Activated naive CD4-positive, alpha-beta T cell treated with anti-CD3 and anti-CD28 coated beads, Interleukin-2, amount 50 U/mL, for 24 hours (primary cell): ENCODE data around the gene ZP2.
A peak's percentile ranks its signal among the peaks of the same experiment; 100 is the strongest.
"Not testable (repeated sequence)": the region's sequence is repeated elsewhere in the genome, so short reads cannot be mapped to it uniquely, and the experiment has no call there.

Experiments
- H3K27ac Mint-ChIP-seq: one replicate; pipeline ENCODE4 v1.8.0; 2021; ENCODE audit warnings: mild to moderate bottlenecking, mixed read lengths
- H3K27me3 Mint-ChIP-seq: one replicate; pipeline ENCODE4 v1.8.0; 2021; ENCODE audit warnings: mixed read lengths
- H3K36me3 Mint-ChIP-seq: one replicate; pipeline ENCODE4 v1.8.0; 2021; ENCODE audit warnings: mixed read lengths
- H3K4me1 Mint-ChIP-seq: one replicate; pipeline ENCODE4 v1.8.0; 2021; ENCODE audit warnings: mixed read lengths
- H3K4me3 Mint-ChIP-seq: one replicate; pipeline ENCODE4 v1.8.0; 2021; ENCODE audit warnings: mild to moderate bottlenecking, mixed read lengths
- H3K9me3 Mint-ChIP-seq: one replicate; pipeline ENCODE4 v1.8.0; 2021; ENCODE audit warnings: mixed read lengths

ZP2 gene

GRCh38 chr16:21167929-21168602 lies 43.3 kb downstream of the ZP2 start:
- Mint-ChIP-seq H3K4me3 (no peak overlapping the region), H3K36me3 (peaks cover 14% of the 10 kb centered on the region), H3K27ac (no peak overlapping the region), H3K27me3 (no peaks in the 10 kb centered on the region), H3K9me3 (no peaks in the 10 kb centered on the region), H3K4me1 (no peaks in the 10 kb centered on the region)

DNA sequence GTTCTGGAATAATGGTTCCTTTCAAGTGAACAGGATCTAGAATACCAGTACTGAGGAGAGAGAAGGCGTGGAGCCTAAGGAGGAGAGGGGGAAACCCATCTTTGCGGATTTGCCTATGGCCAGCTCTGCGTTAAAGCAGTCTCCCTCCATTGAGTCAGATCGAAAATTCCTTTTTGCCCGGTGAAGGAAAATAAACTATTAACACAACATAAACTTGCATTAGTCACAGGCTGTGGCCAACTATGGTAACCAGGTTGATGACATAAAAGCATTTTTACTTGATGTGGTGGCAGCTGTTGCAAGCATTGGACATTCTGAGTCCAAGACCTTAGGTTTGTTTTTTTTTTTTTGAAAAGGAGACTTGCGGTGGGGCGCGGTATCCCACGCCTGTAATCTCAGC lies 44.0 kb downstream of the ZP2 start:
- Mint-ChIP-seq H3K36me3 (peaks cover 11% of the 10 kb centered on the region), H3K4me3 (no peak overlapping the region), H3K4me1 (no peaks in the 10 kb centered on the region), H3K27me3 (no peaks in the 10 kb centered on the region), H3K27ac (no peak overlapping the region), H3K9me3 (no peaks in the 10 kb centered on the region)

- no peaks in the 10 kb centered on the region for H3K27me3 Mint-ChIP-seq
- peaks cover 1% of the 10 kb centered on the region for H3K4me1 Mint-ChIP-seq
- no peaks in the 10 kb centered on the region for H3K9me3 Mint-ChIP-seq
- no peak overlapping the region for H3K4me3 Mint-ChIP-seq
- peaks cover 11% of the 10 kb centered on the region for H3K36me3 Mint-ChIP-seq
- no peak overlapping the region for H3K27ac Mint-ChIP-seq
Measured at GRCh38 chr16:21166561-21166961, 44.8 kb downstream of the ZP2 start.

- Mint-ChIP-seq H3K27me3 (no peaks in the 10 kb centered on the region), H3K4me3 (no peak overlapping the region), H3K36me3 (peaks cover 6% of the 10 kb centered on the region), H3K27ac (no peak overlapping the region), H3K4me1 (peaks cover 16% of the 10 kb centered on the region), H3K9me3 (no peaks in the 10 kb centered on the region)
Measured at GRCh38 chr16:21164521-21165168, 46.7 kb downstream of the ZP2 start.

DNA sequence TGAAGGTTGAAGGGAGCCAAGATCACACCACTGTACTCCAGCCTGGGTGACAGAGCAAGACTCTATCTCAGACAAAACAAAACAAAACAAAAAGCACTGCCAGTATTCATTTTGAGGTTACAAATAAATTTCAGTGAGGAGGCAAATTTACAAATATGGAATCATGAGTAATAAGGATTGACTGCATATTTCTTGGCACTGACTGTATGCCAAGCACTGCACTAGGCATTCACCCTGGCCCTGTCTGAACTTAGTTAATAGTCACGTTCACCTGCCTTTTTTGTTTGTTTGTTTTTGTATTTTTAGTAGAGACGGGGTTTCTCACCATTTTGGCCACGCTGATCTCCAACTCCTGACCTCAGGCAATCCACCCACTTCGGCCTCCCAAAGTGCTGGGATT lies 47.8 kb downstream of the ZP2 start:
- H3K4me3 Mint-ChIP-seq, result no peak overlapping the region
- peaks cover 6% of the 10 kb centered on the region for H3K36me3 Mint-ChIP-seq
- no peaks in the 10 kb centered on the region for H3K9me3 Mint-ChIP-seq
- H3K4me1 Mint-ChIP-seq, result peaks cover 24% of the 10 kb centered on the region
- H3K27ac Mint-ChIP-seq, result no peak overlapping the region
- H3K27me3 Mint-ChIP-seq, result no peaks in the 10 kb centered on the region

GRCh38 chr16:21162661-21163151 lies 48.7 kb downstream of the ZP2 start:
- no peak overlapping the region for H3K27ac Mint-ChIP-seq

DNA sequence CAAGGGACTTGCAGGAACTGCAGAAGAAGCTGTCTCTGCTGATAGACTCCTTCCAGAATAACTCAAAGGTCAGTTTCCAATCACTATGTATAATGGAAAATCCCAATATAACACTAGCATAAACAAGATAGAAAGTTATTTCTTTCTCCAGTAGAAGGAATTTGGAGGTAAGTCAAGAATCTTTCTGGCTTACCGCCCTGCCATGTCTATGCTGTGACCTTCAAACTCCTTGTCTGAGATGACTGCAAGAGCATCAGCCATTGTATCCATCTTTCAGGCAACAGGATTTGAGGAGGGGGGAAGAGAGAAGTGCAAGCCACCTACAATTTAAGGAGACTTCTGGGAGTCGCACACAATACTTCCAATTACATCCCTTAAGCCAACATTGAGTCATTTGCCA lies 50.2 kb downstream of the ZP2 start:
- Mint-ChIP-seq H3K36me3 (peaks cover 3% of the 10 kb centered on the region), H3K9me3 (no peaks in the 10 kb centered on the region), H3K4me3 (no peak overlapping the region), H3K4me1 (peaks cover 33% of the 10 kb centered on the region), H3K27ac (no peak overlapping the region), H3K27me3 (no peaks in the 10 kb centered on the region)

More at GRCh38 chr16:21162661-21163151, 48.7 kb downstream of the ZP2 start:
- Mint-ChIP-seq H3K4me1 (peaks cover 28% of the 10 kb centered on the region), H3K36me3 (peaks cover 6% of the 10 kb centered on the region), H3K4me3 (no peak overlapping the region), H3K27me3 (no peaks in the 10 kb centered on the region), H3K9me3 (no peaks in the 10 kb centered on the region)

- Mint-ChIP-seq H3K4me3 (no peak overlapping the region), H3K27me3 (no peaks in the 10 kb centered on the region), H3K4me1 (peaks cover 33% of the 10 kb centered on the region), H3K27ac (no peak overlapping the region), H3K9me3 (no peaks in the 10 kb centered on the region), H3K36me3 (peaks cover under 1% of the 10 kb centered on the region)
Measured at GRCh38 chr16:21160276-21160675, 51.1 kb downstream of the ZP2 start.

DNA sequence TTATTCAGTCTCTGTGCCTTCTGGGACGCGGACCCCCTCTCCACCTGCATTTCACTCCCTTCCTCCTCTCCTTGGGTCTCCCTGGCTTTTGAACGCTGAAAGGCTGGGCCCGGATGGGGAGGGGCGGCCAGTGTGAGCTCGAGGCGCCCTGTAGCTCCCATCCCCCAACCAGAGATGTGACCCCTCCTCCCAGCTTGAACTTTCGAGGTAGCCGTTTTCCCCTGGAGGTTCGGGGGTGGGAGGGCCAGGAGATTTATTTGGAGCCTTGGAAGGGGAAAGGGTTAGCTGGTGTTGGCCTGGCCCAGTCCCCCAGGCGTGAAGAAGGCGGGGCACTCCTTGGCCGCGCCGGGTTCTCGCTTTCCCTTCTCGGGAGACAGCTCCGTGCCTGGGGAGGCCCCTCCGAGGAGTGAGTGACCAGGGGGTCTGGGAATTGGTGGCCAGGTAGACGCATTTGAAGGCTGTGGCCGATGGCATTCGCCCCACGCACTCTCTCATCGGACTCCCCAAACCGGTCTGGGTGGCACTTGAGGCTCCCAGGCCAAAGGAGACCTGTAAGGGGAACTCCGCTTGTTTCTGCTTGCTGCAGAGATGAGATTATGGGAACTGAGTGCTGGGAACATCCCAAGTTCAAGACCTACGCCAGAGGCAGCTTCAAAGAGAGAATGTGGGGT lies 52.0 kb downstream of the ZP2 start:
- H3K27me3 Mint-ChIP-seq, result no peaks in the 10 kb centered on the region

GRCh38 chr16:21158208-21159110 lies 52.9 kb downstream of the ZP2 start, which contains the start of gene LDAF1:
LDAF1 (plus strand) TSS chr16:21158674; CDS start chr16:21161183, 2,509 bp downstream.
- Mint-ChIP-seq H3K9me3 (no peaks in the 10 kb centered on the region), H3K27ac (peak within 1 kb of the TSS; percentile 69), H3K36me3 (no peaks in the 10 kb centered on the region), H3K4me3 (peak within 1 kb of the TSS; percentile 90), H3K27me3 (no peaks in the 10 kb centered on the region), H3K4me1 (peaks cover 33% of the 10 kb centered on the region)

More for the DNA sequence above, 52.0 kb downstream of the ZP2 start:
- Mint-ChIP-seq H3K27ac (peak overlapping the region; percentile 69), H3K36me3 (no peaks in the 10 kb centered on the region), H3K4me3 (peak overlapping the region; percentile 90), H3K4me1 (peaks cover 33% of the 10 kb centered on the region), H3K9me3 (no peaks in the 10 kb centered on the region)

- Mint-ChIP-seq H3K4me3 (peak overlapping the region; percentile 54), H3K36me3 (no peaks in the 10 kb centered on the region), H3K27ac (no peak overlapping the region), H3K27me3 (no peaks in the 10 kb centered on the region), H3K9me3 (no peaks in the 10 kb centered on the region), H3K4me1 (peaks cover 33% of the 10 kb centered on the region)
Measured at GRCh38 chr16:21157632-21158031, 53.7 kb downstream of the ZP2 start.

- H3K27me3 Mint-ChIP-seq, result no peaks in the 10 kb centered on the region
- no peaks in the 10 kb centered on the region for H3K9me3 Mint-ChIP-seq
- no peak overlapping the region for H3K27ac Mint-ChIP-seq
- H3K4me3 Mint-ChIP-seq, result peak overlapping the region; percentile 15
- peaks cover 33% of the 10 kb centered on the region for H3K4me1 Mint-ChIP-seq
- H3K36me3 Mint-ChIP-seq, result no peaks in the 10 kb centered on the region
Measured at GRCh38 chr16:21156767-21157467, 54.5 kb downstream of the ZP2 start.

GRCh38 chr16:21156011-21156410 lies 55.4 kb downstream of the ZP2 start:
- not testable (repeated sequence) for H3K27ac Mint-ChIP-seq, H3K4me3 Mint-ChIP-seq, H3K27me3 Mint-ChIP-seq, H3K9me3 Mint-ChIP-seq, H3K36me3 Mint-ChIP-seq
- peaks cover 28% of the 10 kb centered on the region for H3K4me1 Mint-ChIP-seq

DNA sequence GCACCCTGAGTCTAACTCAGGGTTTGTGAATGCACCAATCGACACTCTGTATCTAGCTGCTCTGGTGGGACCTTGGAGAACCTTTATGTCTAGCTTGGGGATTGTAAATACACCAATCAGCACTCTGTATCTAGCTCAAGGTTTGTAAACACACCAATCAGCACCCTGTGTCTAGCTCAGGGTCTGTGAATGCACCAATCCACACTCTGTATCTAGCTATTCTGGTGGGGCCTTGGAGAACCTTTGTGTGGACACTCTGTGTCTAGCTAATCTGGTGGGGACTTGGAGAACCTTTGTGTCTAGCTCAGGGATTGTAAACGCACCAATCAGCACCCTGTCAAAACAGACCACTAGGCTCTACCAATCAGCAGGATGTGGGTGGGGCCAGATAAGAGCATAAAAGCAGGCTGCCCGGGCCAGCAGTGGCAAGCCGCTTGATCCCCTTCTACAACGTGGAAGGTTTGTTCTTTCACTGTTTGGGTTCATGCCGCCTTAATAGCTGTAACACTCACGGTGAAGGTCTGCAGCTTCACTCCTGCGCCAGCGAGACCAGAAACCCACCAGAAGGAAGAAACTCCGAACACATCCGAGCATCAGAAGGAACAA lies 58.1 kb downstream of the ZP2 start:
- H3K27ac Mint-ChIP-seq, H3K4me3 Mint-ChIP-seq, H3K4me1 Mint-ChIP-seq, H3K36me3 Mint-ChIP-seq, H3K27me3 Mint-ChIP-seq, H3K9me3 Mint-ChIP-seq: not testable (repeated sequence)
